H1 (cell line): ENCODE data around the gene RIPOR3. TPM values are rescaled to one million over a fixed set of nuclear protein-coding genes. Genes with fewer than 3 reads are reported as not detected.

Experiments
- NANOG ChIP-seq: IDR thresholded peaks from 2 replicates; pipeline ENCODE4 v1.6.1; 2011; ENCODE audit warnings: low read length, low read depth, mild to moderate bottlenecking, inconsistent platforms; ENCODE audit not compliant: insufficient read depth, poor library complexity, severe bottlenecking
- polyA plus RNA-seq, 7 experiments: library from polyadenylated mRNA; depleted of rRNA in 3 of 7; stranded (reverse) in 5 of 7; unstranded in 2 of 7; fragments of >200 nt in 5 of 7; fragments of 200-250 nt in 2 of 7; gene quantifications; 1 replicate in 5 of 7; 2 replicates in 1 of 7; 4 replicates in 1 of 7; pipeline versions ENCODE4 v1.2.1 to v1.2.3, GENCODE V29; 2011 to 2013; ENCODE audit warnings: missing spikeins in 2 of 7, mixed read lengths in 2 of 7
- total RNA-seq: library from RNA; stranded (reverse); fragmentation: NEBNext Ultra II Directional; extraction: Animal tissue kit (Norgen Biotek cat#: 25700); gene quantifications from 2 replicates; pipeline ENCODE4 v1.2.1, GENCODE V29; 2021
- TF ChIP-seq, protein P1 (sequence below): IDR thresholded peaks from 2 replicates; pipeline ENCODE4 v1.6.1; 2012; ENCODE audit warnings: low read length, inconsistent platforms

Gene RIPOR3
- total and polyA plus RNA-seq, 2 of the 8 experiments (the other 6 are each of a cell fraction or from before 2014, with no cell fraction given) = 3.6 to 4.5 TPM

- TF ChIP-seq, protein P1, sequence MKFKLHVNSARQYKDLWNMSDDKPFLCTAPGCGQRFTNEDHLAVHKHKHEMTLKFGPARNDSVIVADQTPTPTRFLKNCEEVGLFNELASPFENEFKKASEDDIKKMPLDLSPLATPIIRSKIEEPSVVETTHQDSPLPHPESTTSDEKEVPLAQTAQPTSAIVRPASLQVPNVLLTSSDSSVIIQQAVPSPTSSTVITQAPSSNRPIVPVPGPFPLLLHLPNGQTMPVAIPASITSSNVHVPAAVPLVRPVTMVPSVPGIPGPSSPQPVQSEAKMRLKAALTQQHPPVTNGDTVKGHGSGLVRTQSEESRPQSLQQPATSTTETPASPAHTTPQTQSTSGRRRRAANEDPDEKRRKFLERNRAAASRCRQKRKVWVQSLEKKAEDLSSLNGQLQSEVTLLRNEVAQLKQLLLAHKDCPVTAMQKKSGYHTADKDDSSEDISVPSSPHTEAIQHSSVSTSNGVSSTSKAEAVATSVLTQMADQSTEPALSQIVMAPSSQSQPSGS = no peak
- no peak for TF ChIP-seq NANOG
- TF ChIP-seq, all 59 proteins: peak for 0
These were observed 18.8 kb downstream of the RIPOR3 start (continued) for GRCh38 chr20:50672400-50673145.
